ENCODE data around the gene PTRH2.

DNA sequence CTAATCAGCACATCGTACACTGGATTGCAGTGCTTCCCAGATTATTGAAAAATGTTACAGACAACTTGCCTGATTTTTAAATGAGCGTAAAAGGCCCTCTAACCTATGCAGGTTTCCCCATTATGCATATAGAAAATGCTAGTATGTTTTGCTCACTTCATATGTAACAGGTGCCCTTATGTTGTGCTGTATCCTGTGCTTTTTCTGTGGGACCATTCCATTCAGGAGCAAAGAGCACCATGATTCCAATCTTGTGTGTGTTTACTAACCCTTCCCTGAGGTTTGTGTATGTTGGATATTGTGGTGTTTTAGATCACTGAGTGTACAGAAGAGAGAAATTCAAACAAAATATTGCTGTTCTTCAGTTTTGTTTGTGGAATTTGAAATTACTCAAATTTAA, 12.9 kb downstream of the PTRH2 start:
- TF ChIP-seq GATA3 (IDR thresholded peaks at IDR 0.05; ENCODE audit: low read depth, low read length), result no peak
- TF ChIP-seq GATA2 (IDR thresholded peaks at IDR 0.05; ENCODE audit: low read depth, low read length), result no peak
